Stimulated activated CD8-positive, alpha-beta memory T cell treated with anti-CD3 and anti-CD28 coated beads, Interleukin-15, amount 100 ng/mL, for 24 hours (primary cell): ENCODE measurements around the gene SHPK.

Experiments used
- DNase-seq: peaks from one replicate; pipeline ENCODE4 v3.0.0-alpha.2; 2020; ENCODE audit warnings: low read depth

The SHPK gene, protein sequence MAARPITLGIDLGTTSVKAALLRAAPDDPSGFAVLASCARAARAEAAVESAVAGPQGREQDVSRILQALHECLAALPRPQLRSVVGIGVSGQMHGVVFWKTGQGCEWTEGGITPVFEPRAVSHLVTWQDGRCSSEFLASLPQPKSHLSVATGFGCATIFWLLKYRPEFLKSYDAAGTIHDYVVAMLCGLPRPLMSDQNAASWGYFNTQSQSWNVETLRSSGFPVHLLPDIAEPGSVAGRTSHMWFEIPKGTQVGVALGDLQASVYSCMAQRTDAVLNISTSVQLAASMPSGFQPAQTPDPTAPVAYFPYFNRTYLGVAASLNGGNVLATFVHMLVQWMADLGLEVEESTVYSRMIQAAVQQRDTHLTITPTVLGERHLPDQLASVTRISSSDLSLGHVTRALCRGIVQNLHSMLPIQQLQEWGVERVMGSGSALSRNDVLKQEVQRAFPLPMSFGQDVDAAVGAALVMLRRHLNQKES

DNA sequence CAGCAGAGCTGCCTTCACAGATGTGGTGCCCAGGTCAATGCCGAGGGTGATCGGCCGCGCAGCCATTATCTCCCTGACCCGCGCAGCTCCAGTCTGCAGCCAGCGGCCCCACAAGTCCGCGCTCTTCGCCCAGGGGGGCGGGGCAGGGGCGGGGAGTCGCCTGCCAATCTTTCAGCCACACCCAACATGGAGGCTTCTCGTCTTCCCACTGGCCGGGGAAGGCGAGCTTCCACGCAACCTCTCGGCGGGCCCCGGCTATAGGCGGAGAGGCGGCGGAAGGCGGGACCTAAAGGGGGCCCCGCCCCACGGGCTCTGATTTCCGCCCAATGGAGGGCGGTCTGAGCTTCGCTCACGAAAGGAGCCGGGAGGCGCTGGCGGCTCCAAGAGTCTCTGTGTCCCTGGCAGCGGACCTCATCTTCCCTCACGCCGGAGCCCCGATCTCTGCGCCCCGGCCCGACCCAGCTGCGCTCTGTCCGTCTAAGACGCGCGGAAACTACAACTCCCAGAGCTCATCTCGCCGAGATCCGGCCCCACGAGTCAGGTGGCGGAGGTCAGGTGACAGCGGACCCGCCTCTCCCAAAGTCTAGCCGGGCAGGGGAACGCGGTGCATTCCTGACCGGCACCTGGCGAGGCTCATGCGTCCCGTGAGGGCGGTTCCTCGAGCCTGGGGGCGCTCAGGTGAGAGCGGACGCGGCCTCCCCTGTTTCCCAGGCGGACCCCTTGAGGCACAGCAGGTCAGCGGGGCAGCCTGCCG is at the start of gene SHPK, which contains the start of gene CTNS:
SHPK (minus strand) TSS at position 97 of the 754 bp plus-strand sequence; CDS start at position 66, 31 bp downstream.
CTNS (plus strand) TSS at position 607 of the 754 bp plus-strand sequence. CDS start 3,447 bp downstream, outside the sequence.
- peak; percentile 83 for DNase-seq

GRCh38 chr17:3685174-3685573 is 49.1 kb upstream of the SHPK start:
- no peak for DNase-seq

DNA sequence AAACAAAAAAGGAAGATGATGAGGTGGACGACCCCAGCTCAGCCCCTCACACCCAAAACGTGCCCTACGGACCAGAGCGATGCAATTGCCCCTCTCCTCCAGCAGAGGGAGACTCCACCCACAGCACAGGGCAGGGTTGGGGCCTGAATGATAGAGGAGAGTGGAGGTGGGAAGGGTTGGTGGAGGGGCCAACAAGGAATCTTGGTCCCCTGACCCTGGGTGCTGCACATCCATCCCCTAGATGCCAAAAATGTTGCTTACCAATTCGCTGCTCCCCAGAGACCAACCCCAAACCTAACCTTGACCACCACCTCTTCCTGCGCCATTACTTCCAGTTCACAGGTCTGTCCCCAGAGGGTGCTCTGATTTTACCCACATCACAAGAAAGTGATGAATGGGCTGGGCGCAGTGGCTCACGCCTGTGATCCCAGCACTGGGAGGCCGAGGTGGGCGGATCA is 47.0 kb upstream of the SHPK start:
- DNase-seq, result no peak

GRCh38 chr17:3682033-3682432 is 46.0 kb upstream of the SHPK start:
- no peak for DNase-seq

DNA sequence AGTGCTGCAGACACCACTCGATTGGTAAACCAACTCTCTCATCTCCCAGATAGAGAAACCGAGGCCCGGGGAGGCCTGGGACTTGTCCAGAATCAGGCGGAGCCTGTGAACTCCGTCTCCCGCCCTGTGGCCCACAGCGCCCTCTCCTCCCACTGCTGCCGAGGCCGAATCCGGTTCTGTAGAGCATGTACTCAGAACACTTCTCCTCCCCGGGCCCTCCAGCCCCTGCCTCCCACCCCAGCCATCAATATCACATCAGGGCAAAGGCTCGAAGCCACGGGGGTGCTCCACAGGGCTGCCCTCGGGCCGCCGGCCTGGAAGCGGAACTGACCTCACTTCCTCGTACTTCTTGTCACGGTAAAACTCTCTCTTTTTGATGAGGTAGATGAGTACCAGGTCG is 45.5 kb upstream of the SHPK start:
- no peak for DNase-seq

- no peak for DNase-seq
These were observed 45.0 kb upstream of the SHPK start for GRCh38 chr17:3681057-3681456.

GRCh38 chr17:3679531-3680126 is 43.6 kb upstream of the SHPK start:
- no peak for DNase-seq

GRCh38 chr17:3678821-3679530 is 42.9 kb upstream of the SHPK start:
- no peak for DNase-seq

DNA sequence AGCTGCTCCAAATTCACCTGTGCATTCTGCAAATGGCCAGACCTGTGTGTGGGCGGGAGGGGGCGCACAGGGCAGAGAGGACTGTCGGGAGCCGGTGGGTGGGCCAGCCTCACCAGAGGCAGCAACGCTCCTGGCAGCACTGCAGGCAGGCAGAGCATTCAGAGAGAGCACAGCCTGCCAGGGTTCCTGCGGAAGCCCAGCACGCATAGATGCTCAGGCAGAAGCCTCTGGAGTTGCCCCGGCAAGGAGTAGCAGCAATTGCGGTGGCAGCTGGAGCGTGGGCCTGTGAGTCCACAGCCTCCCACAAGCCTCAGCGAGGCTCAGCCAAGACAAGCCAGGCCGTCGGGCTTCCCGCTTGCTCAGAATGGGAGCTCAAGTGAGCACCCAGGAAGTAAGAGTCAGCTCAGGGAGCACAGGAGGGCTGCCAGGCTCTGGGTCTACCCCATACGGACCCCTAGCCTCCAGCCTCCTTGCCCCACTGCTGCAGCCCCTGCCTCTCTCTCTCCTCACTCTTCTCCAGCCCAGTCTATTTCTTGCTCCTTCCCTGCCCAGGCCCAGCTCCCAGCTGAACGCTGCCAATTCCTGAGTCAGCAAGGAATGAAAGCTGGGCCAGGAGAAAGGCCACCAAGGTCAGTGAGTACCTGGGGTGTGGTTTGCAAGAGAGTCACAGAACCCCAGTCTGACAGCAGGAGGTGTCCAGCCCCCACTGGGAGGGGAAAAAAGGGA is 42.2 kb upstream of the SHPK start:
- DNase-seq, result no peak

DNA sequence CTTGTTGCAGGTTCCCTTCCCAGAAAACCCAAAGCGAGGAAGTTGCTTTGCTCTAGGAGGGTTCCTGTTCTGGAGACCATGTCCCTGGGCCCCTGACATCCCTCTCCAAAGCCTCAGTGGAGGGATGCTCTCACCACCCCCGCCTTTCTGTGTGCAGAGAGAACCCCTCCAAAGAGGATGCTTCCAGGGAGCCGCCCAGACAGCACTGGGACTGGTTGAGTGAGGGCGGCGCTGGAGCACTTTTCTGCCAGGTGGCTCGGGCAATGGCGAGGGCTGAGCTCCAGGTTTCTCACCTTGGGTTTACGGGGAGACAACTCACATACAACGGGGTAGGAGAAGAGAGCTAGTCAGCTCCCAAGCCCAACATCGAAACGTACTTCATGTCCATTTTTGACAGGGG is 39.8 kb upstream of the SHPK start:
- DNase-seq, result no peak

GRCh38 chr17:3672571-3672970 is 36.5 kb upstream of the SHPK start:
- no peak for DNase-seq

GRCh38 chr17:3669548-3669947 is 33.5 kb upstream of the SHPK start:
- no peak for DNase-seq

- no peak for DNase-seq
These were observed 33.0 kb upstream of the SHPK start for GRCh38 chr17:3669085-3669347.

GRCh38 chr17:3668279-3669084 is 32.4 kb upstream of the SHPK start, which contains the start of the genes EMC6 and TAX1BP3:
Gene EMC6 (plus strand): TSS chr17:3668812. CDS start chr17:3669147, 335 bp downstream.
Gene TAX1BP3 (minus strand): TSS chr17:3668578. CDS start chr17:3668526, 52 bp downstream.
- peak; percentile 99 for DNase-seq

GRCh38 chr17:3667366-3668278 is 31.6 kb upstream of the SHPK start:
- no peak for DNase-seq

GRCh38 chr17:3666516-3666915 is 30.5 kb upstream of the SHPK start:
- no peak for DNase-seq

DNA sequence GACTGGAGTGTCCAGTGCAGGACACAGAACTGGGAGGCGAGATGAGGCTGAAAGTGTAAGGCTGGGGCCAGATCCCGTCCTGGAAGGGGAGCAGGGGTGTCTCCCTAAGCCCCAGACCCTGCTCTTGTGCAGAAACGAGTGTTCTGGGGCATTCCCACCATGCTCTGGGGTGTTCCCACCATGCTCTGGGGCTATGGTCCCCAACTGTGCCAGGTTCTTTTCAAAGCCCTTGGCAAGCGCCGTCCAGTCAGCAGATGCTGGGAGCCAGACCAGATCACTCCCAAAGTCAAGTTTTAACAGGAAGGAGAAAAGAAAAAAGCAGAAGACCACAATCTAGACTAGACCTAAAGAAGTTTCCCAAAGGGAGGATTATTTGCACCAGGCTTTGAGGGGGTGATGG is 29.8 kb upstream of the SHPK start:
- no peak for DNase-seq

- no peak for DNase-seq
These were observed 27.3 kb upstream of the SHPK start for GRCh38 chr17:3663102-3664011.
